Endothelial cell of umbilical vein (primary cell): ENCODE data around the gene SDCCAG8. TPM values are rescaled to one million over a fixed set of nuclear protein-coding genes. Genes with fewer than 3 reads are reported as not detected.

Experiments used
- BruUV-seq: library from RNA; stranded (reverse); fragments of 400-500 nt; replicated peaks from 2 replicates; lab custom pipeline; 2021; lab: Mats Ljungman, UMichigan
- CTCF ChIA-PET: fragments of 300-600, 350-600 bp; sonication (Branson Sonifier 250); formaldehyde crosslinking; loops from one replicate; lab custom pipeline; 2021; ENCODE audit warnings: antibody characterized with exemption, inconsistent platforms; lab: Charles Lee
- POLR2A ChIA-PET: fragments of 300-600, 350-600 bp; sonication (Branson Sonifier 250); formaldehyde crosslinking; loops from one replicate; lab custom pipeline; 2021; ENCODE audit warnings: antibody characterized with exemption, inconsistent platforms; lab: Charles Lee
- DNase-seq: peaks from one replicate; pipeline ENCODE4 v3.0.0-alpha.2; 2011; ENCODE audit warnings: low read depth, low spot score
- FAIRE-seq: peaks from 2 replicates; lab custom pipeline; 2011; peaks lifted over from hg19 to GRCh38; lab: Jason Lieb, UNC
- H2AFZ ChIP-seq: 2 replicates; pipeline ENCODE4 v1.6.0; 2012; ENCODE audit warnings: low read depth, low read length, control low read depth, inconsistent platforms
- H3K27ac ChIP-seq: 2 replicates; pipeline ENCODE4 v1.5.1; 2011; ENCODE audit warnings: low read depth, mild to moderate bottlenecking, control low read depth, low read length, moderate library complexity; ENCODE audit not compliant: insufficient read depth
- H3K27me3 ChIP-seq, 2 experiments: 2 replicates each; pipeline versions ENCODE4 v1.6.0 to v1.6.1; 2011; ENCODE audit warnings: low read length in 2 of 2, mixed read lengths in 1 of 2; ENCODE audit not compliant: control insufficient read depth in 2 of 2, insufficient read depth in 2 of 2
- H3K36me3 ChIP-seq, 2 experiments: 2 replicates in 1 of 2; 3 replicates in 1 of 2; pipeline ENCODE4 v1.5.1; 2011; ENCODE audit warnings: low read length in 2 of 2, mild to moderate bottlenecking in 1 of 2, moderate library complexity in 1 of 2; ENCODE audit not compliant: control insufficient read depth in 2 of 2, insufficient read depth in 2 of 2; ENCODE audit errors: extremely low read depth in 1 of 2
- H3K4me1 ChIP-seq: 3 replicates; pipeline ENCODE4 v1.5.1; 2011; ENCODE audit warnings: mild to moderate bottlenecking, low read length; ENCODE audit not compliant: control insufficient read depth, insufficient read depth; ENCODE audit errors: extremely low read depth
- H3K4me2 ChIP-seq: 2 replicates; pipeline ENCODE4 v1.6.1; 2011; ENCODE audit warnings: low read length, control low read depth, mixed read lengths; ENCODE audit not compliant: insufficient read depth
- H3K4me3 ChIP-seq, 3 experiments: fragments of 200-600 bp in 1 of 3; sonication (generic), shearing (Covaris generic) in 1 of 3; replicated peaks in 1 of 3; 2 replicates each; pipeline ENCODE4 v1.5.1; 2011 to 2016; ENCODE audit warnings: control low read depth in 3 of 3, low read length in 3 of 3, mild to moderate bottlenecking in 2 of 3, inconsistent platforms in 1 of 3, low read depth in 1 of 3, moderate library complexity in 1 of 3; ENCODE audit not compliant: insufficient read depth in 1 of 3
- H3K79me2 ChIP-seq: 2 replicates; pipeline ENCODE4 v1.6.0; 2012; ENCODE audit warnings: low read length, inconsistent platforms; ENCODE audit not compliant: control insufficient read depth, insufficient read depth
- H3K9ac ChIP-seq: replicated peaks from 2 replicates; pipeline ENCODE3; 2011; ENCODE audit warnings: low read length, control low read depth; ENCODE audit not compliant: insufficient read depth; ENCODE audit errors: extremely low read depth
- H3K9me1 ChIP-seq: replicated peaks from 3 replicates; pipeline ENCODE4 v1.6.0; 2011; ENCODE audit warnings: mild to moderate bottlenecking, low read length; ENCODE audit not compliant: control insufficient read depth, insufficient read depth; ENCODE audit errors: extremely low read depth
- H3K9me3 ChIP-seq: replicated peaks from 2 replicates; pipeline ENCODE4 v1.5.1; 2012; ENCODE audit warnings: low read length, inconsistent platforms; ENCODE audit not compliant: control insufficient read depth, insufficient read depth
- H4K20me1 ChIP-seq: replicated peaks from 2 replicates; pipeline ENCODE3; 2011; ENCODE audit warnings: mild to moderate bottlenecking, low read length; ENCODE audit not compliant: control insufficient read depth, insufficient read depth; ENCODE audit errors: extremely low read depth
- CTCF ChIP-seq, 2 donors: IDR thresholded peaks; 1 replicate in 1 of 2; 2 replicates in 1 of 2; pipeline ENCODE4 v1.5.1; 2011; ENCODE audit warnings: low read length in 2 of 2, mild to moderate bottlenecking in 2 of 2, moderate library complexity in 2 of 2, control low read depth in 1 of 2, inconsistent platforms in 1 of 2, low read depth in 1 of 2; ENCODE audit not compliant: insufficient read depth in 1 of 2; ENCODE audit errors: extremely low read depth in 1 of 2
- EZH2 ChIP-seq: IDR thresholded peaks from 2 replicates; pipeline ENCODE4 v1.6.1; 2012; ENCODE audit warnings: borderline replicate concordance, low read depth, mild to moderate bottlenecking, moderate library complexity, low read length, inconsistent platforms; ENCODE audit not compliant: severe bottlenecking
- FOS ChIP-seq: IDR thresholded peaks from 2 replicates; pipeline ENCODE4 v1.6.1; 2011; ENCODE audit warnings: mild to moderate bottlenecking, low read length, moderate library complexity, borderline replicate concordance; ENCODE audit not compliant: insufficient read depth
- GATA2 ChIP-seq: IDR thresholded peaks from 2 replicates; pipeline ENCODE4 v1.7.0; 2011; ENCODE audit warnings: low read depth, mild to moderate bottlenecking, moderate library complexity, mixed read lengths, low read length; ENCODE audit not compliant: insufficient read length, insufficient read depth
- JUN ChIP-seq: IDR thresholded peaks from 2 replicates; pipeline ENCODE4 v1.6.1; 2011; ENCODE audit warnings: borderline replicate concordance, low read depth; ENCODE audit not compliant: insufficient read length, insufficient read depth
- MAX ChIP-seq: IDR thresholded peaks from 2 replicates; pipeline ENCODE4 v1.6.1; 2011; ENCODE audit not compliant: insufficient read depth, insufficient read length
- MYC ChIP-seq: IDR thresholded peaks from one replicate; pipeline ENCODE4 v1.6.1; 2011; ENCODE audit warnings: mild to moderate bottlenecking, low read depth, low read length
- POLR2A ChIP-seq: IDR thresholded peaks from 2 replicates; pipeline ENCODE4 v1.6.1; 2012; ENCODE audit warnings: low read depth, mild to moderate bottlenecking, control low read depth, low read length
- POLR2AphosphoS5 ChIP-seq: IDR thresholded peaks from 2 replicates; pipeline ENCODE4 v1.6.1; 2012; ENCODE audit warnings: low read depth, mild to moderate bottlenecking, control low read depth, low read length, moderate library complexity; ENCODE audit not compliant: insufficient read depth
- dilution Hi-C: fragments of 300-500 bp; cut with MboI; formaldehyde crosslinking; loops from one replicate; pipeline ENCODE4 v1.15.0; 2019; ENCODE audit warnings: low sequenced_read_pairs; ENCODE audit not compliant: extremely low pct_ligation_motif_present
- intact Hi-C: fragments of 100-400 bp; cut with micrococcal nuclease; formaldehyde crosslinking; loops from one replicate; pipeline ENCODE4 v1.10.0; 2022
- polyA plus RNA-seq, 4 experiments: library from polyadenylated mRNA; depleted of rRNA in 3 of 4; stranded (reverse) in 3 of 4; unstranded in 1 of 4; fragments of >200 nt; gene quantifications; 2 replicates each; pipeline versions ENCODE4 v1.2.1 to v1.2.3, GENCODE V29; 2011 to 2012; ENCODE audit warnings: missing spikeins in 1 of 4
- total RNA-seq: library from RNA; stranded (reverse); gene quantifications from 2 replicates; pipeline ENCODE4 v1.2.3, GENCODE V29; 2021

The SDCCAG8 gene
- total and polyA plus RNA-seq, 2 donors (not counting 3 experiments of a cell fraction or from before 2014, with no cell fraction given) = 14.6 to 25.7 TPM

- Histone ChIP-seq H3K27ac (no peak overlapping the region), H2AFZ (no peak overlapping the region), H3K36me3 (no peaks in the 10 kb centered on the region), H3K27me3 (no peaks in the 10 kb centered on the region), H3K9me1 (no peaks in the 10 kb centered on the region), H3K4me2 (no peak overlapping the region), H3K4me3 (no peak overlapping the region), H3K4me1 (peaks cover 1% of the 10 kb centered on the region), H4K20me1 (no peaks in the 10 kb centered on the region), H3K79me2 (no peaks in the 10 kb centered on the region), H3K9me3 (no peaks in the 10 kb centered on the region), H3K9ac (no peak overlapping the region)
- intact Hi-C loops = no loop called here
- DNase-seq = no peak
- dilution Hi-C loops = no loop called here
- TF ChIP-seq FOS = no peak
- no TSS peak for BruUV-seq
- FAIRE-seq = no peak
- ChIA-PET CTCF (no interaction called here), POLR2A (no interaction called here)
These were observed 157.8 kb downstream of the SDCCAG8 start for GRCh38 chr1:243413431-243414151.

GRCh38 chr1:243414152-243414494 is 158.3 kb downstream of the SDCCAG8 start:
- dilution Hi-C loops = no loop called here
- no TSS peak for BruUV-seq
- no peak for FAIRE-seq

More at GRCh38 chr1:243414152-243414494, 158.3 kb downstream of the SDCCAG8 start:
- Histone ChIP-seq H3K9ac (no peak overlapping the region), H3K36me3 (no peaks in the 10 kb centered on the region), H3K9me3 (no peaks in the 10 kb centered on the region), H2AFZ (no peak overlapping the region), H3K27ac (no peak overlapping the region), H3K4me1 (no peaks in the 10 kb centered on the region), H3K4me2 (no peak overlapping the region), H3K4me3 (no peak overlapping the region), H3K9me1 (no peaks in the 10 kb centered on the region), H3K79me2 (no peaks in the 10 kb centered on the region), H3K27me3 (no peaks in the 10 kb centered on the region), H4K20me1 (no peaks in the 10 kb centered on the region)
- ChIA-PET POLR2A (no interaction called here), CTCF (no interaction called here)
- intact Hi-C loops = no loop called here
- TF ChIP-seq EZH2 (no peak), MAX (no peak), GATA2 (no peak), POLR2A (no peak), FOS (no peak), POLR2AphosphoS5 (no peak), CTCF (IDR thresholded peaks at IDR 0.05; ENCODE audit: extremely low read depth in 1 of 2, insufficient read depth in 1 of 2, low read depth in 1 of 2, low read length in 2 of 2) (no peak), MYC (no peak), JUN (no peak)
- DNase-seq = no peak
